Thyroid gland (tissue), 4 donors: ENCODE data around the gene TNFSF8.

Experiments
- POLR2A ChIP-seq, 2 donors: fragments of 450-650 bp; IDR thresholded peaks; one replicate each; pipeline ENCODE4 v1.6.1; 2017; ENCODE audit warnings: antibody characterized with exemption in 2 of 2, mild to moderate bottlenecking in 2 of 2, moderate library complexity in 1 of 2
- TF ChIP-seq, protein P1 (sequence below), 6 experiments: fragments of 200-600 bp in 3 of 6; fragments of 450-650 bp in 3 of 6; sonication (generic) in 3 of 6; IDR thresholded peaks; one replicate each; pipeline ENCODE4 v1.5.1; 2016 to 2019; ENCODE audit warnings: antibody characterized with exemption in 6 of 6, mild to moderate bottlenecking in 2 of 6, inconsistent platforms in 1 of 6, moderate library complexity in 1 of 6

DNA sequence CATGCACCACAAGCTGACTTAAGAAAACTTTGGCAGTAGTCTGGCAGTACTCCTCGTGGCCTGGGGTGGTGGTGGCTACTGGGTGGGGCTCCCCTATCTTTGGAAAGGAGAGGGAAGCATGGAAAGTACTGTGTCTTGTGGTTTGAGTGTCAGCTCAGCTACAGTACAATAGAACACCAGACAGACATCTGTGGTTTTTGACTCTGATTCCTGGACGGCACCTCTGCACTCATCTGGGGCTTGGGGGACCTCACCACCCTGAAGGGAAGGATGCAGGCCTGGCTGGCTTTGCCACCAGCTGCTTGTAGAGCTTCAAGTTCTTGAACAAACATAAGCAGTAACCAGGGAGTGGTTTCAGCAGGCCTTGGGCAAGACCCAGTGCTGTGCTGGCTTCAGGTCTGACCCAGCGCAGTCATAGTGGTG is 40.6 kb downstream of the TNFSF8 start:
- TF ChIP-seq, protein P1, sequence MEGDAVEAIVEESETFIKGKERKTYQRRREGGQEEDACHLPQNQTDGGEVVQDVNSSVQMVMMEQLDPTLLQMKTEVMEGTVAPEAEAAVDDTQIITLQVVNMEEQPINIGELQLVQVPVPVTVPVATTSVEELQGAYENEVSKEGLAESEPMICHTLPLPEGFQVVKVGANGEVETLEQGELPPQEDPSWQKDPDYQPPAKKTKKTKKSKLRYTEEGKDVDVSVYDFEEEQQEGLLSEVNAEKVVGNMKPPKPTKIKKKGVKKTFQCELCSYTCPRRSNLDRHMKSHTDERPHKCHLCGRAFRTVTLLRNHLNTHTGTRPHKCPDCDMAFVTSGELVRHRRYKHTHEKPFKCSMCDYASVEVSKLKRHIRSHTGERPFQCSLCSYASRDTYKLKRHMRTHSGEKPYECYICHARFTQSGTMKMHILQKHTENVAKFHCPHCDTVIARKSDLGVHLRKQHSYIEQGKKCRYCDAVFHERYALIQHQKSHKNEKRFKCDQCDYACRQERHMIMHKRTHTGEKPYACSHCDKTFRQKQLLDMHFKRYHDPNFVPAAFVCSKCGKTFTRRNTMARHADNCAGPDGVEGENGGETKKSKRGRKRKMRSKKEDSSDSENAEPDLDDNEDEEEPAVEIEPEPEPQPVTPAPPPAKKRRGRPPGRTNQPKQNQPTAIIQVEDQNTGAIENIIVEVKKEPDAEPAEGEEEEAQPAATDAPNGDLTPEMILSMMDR (IDR thresholded peaks at IDR 0.05) = no peak
- no peak for TF ChIP-seq POLR2A (IDR thresholded peaks at IDR 0.05)
